A673 (cell line): Measurements from ENCODE around the gene COPS6.

Experiments used
- CTCF ChIP-seq: fragments of 300-800, 200-600 bp; sonication (generic); conservative IDR thresholded peaks from 2 replicates; pipeline ENCODE4 v1.5.1; 2017; ENCODE audit warnings: low read depth, mild to moderate bottlenecking, antibody characterized with exemption, low read length, moderate library complexity, mixed read lengths
- EZH2 ChIP-seq: fragments of 200-600 bp; sonication (generic); IDR thresholded peaks from 2 replicates; pipeline ENCODE4 v1.6.1; 2017; ENCODE audit warnings: borderline replicate concordance, low read depth, mild to moderate bottlenecking, mixed read lengths, antibody characterized with exemption, low read length; ENCODE audit not compliant: poor library complexity, severe bottlenecking

- TF ChIP-seq EZH2 (no peak), CTCF (no peak)
Measured at GRCh38 chr7:100088095-100088620, 611 bp upstream of the COPS6 start.
